BJ (cell line): ENCODE measurements around the gene NELL1. TPM values are rescaled to one million over a fixed set of nuclear protein-coding genes. Genes with fewer than 3 reads are reported as not detected.
"Not testable (repeated sequence)": the region's sequence is repeated elsewhere in the genome, so short reads cannot be mapped to it uniquely, and the experiment has no call there.

Source experiments
- CTCF ChIA-PET: fragments of 350-600 bp; formaldehyde crosslinking; extraction: SDS; loops from one replicate; lab custom pipeline; 2021; ENCODE audit warnings: antibody characterized with exemption, inconsistent platforms; lab: Yijun Ruan, JAX
- POLR2A ChIA-PET: fragments of 300-600 bp; sonication (Branson Sonifier 250); formaldehyde crosslinking; extraction: SDS; loops from one replicate; lab custom pipeline; 2021; ENCODE audit warnings: antibody characterized with exemption; lab: Charles Lee
- DNase-seq: peaks from one replicate; pipeline ENCODE4 v3.0.0-alpha.2; 2011; ENCODE audit warnings: low read depth
- H3K27me3 ChIP-seq: 2 replicates; pipeline ENCODE4 v1.6.0; 2011; ENCODE audit warnings: low read length; ENCODE audit not compliant: control insufficient read depth, insufficient read depth
- H3K36me3 ChIP-seq: 2 replicates; pipeline ENCODE4 v1.5.1; 2011; ENCODE audit warnings: low read length; ENCODE audit not compliant: control insufficient read depth, insufficient read depth
- H3K4me3 ChIP-seq: 2 replicates; pipeline ENCODE4 v1.5.1; 2011; ENCODE audit warnings: low read depth, mild to moderate bottlenecking, control low read depth, low read length
- polyA plus RNA-seq: library from polyadenylated mRNA; depleted of rRNA; stranded (reverse); fragments of >200 nt; gene quantifications from 2 replicates; pipeline ENCODE4 v1.2.3, GENCODE V29; 2011
- TF ChIP-seq, protein P1 (sequence below): IDR thresholded peaks from 2 replicates; pipeline ENCODE4 v1.5.1; 2011; ENCODE audit warnings: low read depth, mild to moderate bottlenecking, control low read depth, inconsistent platforms, low read length, moderate library complexity; ENCODE audit not compliant: insufficient read depth

Gene NELL1
- polyA plus RNA-seq, 1 experiment = not detected

DNA sequence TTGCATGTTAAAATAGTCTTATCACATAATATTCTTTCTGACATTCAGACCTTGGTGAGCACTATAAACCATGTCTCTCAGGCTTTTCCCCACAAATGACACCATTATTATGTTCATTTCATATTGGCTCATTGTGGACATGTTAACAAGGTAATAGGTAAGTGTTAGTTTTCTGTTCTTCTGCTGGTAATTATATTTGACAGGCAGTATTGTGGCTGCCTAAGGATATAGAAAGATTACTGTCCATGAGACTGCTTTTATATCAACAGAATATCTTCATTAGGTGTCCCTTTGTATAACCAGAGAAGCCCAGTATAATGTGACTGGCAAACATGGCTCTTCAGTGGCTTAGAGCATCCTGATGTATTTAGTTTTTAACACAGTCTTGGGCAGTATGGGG lies 590.7 kb downstream of the NELL1 start:
- no peaks in the 10 kb centered on the region for H3K27me3 ChIP-seq
- POLR2A ChIA-PET = no interaction called here
- no peak overlapping the region for H3K4me3 ChIP-seq
- no peak for DNase-seq
- H3K36me3 ChIP-seq = no peaks in the 10 kb centered on the region
- CTCF ChIA-PET = no interaction called here
- TF ChIP-seq, protein P1, sequence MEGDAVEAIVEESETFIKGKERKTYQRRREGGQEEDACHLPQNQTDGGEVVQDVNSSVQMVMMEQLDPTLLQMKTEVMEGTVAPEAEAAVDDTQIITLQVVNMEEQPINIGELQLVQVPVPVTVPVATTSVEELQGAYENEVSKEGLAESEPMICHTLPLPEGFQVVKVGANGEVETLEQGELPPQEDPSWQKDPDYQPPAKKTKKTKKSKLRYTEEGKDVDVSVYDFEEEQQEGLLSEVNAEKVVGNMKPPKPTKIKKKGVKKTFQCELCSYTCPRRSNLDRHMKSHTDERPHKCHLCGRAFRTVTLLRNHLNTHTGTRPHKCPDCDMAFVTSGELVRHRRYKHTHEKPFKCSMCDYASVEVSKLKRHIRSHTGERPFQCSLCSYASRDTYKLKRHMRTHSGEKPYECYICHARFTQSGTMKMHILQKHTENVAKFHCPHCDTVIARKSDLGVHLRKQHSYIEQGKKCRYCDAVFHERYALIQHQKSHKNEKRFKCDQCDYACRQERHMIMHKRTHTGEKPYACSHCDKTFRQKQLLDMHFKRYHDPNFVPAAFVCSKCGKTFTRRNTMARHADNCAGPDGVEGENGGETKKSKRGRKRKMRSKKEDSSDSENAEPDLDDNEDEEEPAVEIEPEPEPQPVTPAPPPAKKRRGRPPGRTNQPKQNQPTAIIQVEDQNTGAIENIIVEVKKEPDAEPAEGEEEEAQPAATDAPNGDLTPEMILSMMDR = no peak

GRCh38 chr11:21262992-21263391 lies 593.6 kb downstream of the NELL1 start:
- ChIA-PET POLR2A (no interaction called here), CTCF (interaction anchor here (1.4 kb wide), 1 partner anchor 8 kb away, joined by 3 read pairs; no protein-coding TSS in a partner anchor)
- DNase-seq = no peak
- Histone ChIP-seq H3K36me3 (no peaks in the 10 kb centered on the region), H3K27me3 (no peaks in the 10 kb centered on the region), H3K4me3 (no peak overlapping the region)
- TF ChIP-seq, protein P1 = no peak

DNA sequence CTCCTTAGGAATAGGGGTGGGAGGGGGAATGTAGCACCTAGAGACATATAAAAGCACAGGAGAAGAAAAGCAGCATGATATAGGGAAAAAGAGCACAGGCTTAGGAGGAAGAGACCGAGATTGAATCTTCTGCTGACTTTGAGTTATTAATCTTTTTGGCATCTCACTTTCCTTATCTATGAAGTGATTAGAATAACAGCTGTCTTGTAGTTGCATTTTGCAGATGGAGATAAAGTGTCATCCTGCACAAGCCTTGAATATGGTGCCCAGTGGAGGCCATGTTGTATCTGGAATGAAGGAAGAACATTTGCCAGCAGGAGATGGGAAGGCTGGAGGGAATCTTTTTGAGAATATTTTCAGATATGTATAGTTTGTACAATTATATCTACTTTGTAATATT lies 594.7 kb downstream of the NELL1 start:
- H3K27me3 ChIP-seq = no peaks in the 10 kb centered on the region
- POLR2A ChIA-PET = no interaction called here
- no peaks in the 10 kb centered on the region for H3K36me3 ChIP-seq
- H3K4me3 ChIP-seq = no peak overlapping the region
- TF ChIP-seq, protein P1 = no peak
- no peak for DNase-seq
- CTCF ChIA-PET = interaction anchor here (1.4 kb wide), 1 partner anchor 9 kb away, joined by 3 read pairs; no protein-coding TSS in a partner anchor

- ChIA-PET CTCF (no interaction called here), POLR2A (no interaction called here)
- H3K27me3 ChIP-seq = no peaks in the 10 kb centered on the region
- no peak for DNase-seq
- TF ChIP-seq, protein P1 = no peak
- no peak overlapping the region for H3K4me3 ChIP-seq
- H3K36me3 ChIP-seq = no peaks in the 10 kb centered on the region
Measured at GRCh38 chr11:21268036-21268435, 598.6 kb downstream of the NELL1 start.

- CTCF ChIA-PET, H3K36me3 ChIP-seq, H3K4me3 ChIP-seq, POLR2A ChIA-PET, H3K27me3 ChIP-seq, DNase-seq: not testable (repeated sequence)
Measured at GRCh38 chr11:21272139-21272538, 602.8 kb downstream of the NELL1 start.

GRCh38 chr11:21278840-21279239 lies 609.5 kb downstream of the NELL1 start:
- no peak for DNase-seq
- TF ChIP-seq, protein P1 = no peak
- POLR2A ChIA-PET = no interaction called here
- Histone ChIP-seq H3K36me3 (no peaks in the 10 kb centered on the region), H3K27me3 (no peaks in the 10 kb centered on the region), H3K4me3 (no peak overlapping the region)
- CTCF ChIA-PET = no interaction called here
